ENCODE measurements around the gene RNF181. TPM values are rescaled to one million over a fixed set of nuclear protein-coding genes. Genes with fewer than 3 reads are reported as not detected.

The RNF181 gene
- total RNA-seq, 1 donor from 2014 or later, result 280 TPM

DNA sequence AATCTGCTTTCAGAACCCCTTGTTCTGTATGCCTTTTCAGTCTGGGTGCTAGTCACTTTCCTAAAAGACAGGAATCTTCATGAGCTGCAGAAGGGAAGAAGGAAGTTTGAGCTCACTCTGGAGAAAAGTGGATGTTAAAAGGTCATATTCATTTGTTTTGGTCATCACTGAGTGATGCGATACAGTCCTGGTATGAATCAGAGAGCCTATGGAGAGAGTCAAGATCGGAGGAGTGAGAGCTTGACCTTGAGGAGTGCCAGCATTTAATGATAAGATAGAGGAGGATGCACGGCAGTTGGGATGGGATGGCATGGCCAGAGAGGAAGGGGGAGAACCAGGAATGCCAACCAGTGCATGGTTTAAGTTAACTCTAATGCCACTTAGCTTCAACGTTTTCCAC lies 40.1 kb downstream of the RNF181 start:
- H3K4me3 ChIP-seq (ENCODE audit: low read depth, low read length), result no peak overlapping the region
- no peak for DNase-seq (ENCODE audit: low read depth)
- TF ChIP-seq, protein P1, sequence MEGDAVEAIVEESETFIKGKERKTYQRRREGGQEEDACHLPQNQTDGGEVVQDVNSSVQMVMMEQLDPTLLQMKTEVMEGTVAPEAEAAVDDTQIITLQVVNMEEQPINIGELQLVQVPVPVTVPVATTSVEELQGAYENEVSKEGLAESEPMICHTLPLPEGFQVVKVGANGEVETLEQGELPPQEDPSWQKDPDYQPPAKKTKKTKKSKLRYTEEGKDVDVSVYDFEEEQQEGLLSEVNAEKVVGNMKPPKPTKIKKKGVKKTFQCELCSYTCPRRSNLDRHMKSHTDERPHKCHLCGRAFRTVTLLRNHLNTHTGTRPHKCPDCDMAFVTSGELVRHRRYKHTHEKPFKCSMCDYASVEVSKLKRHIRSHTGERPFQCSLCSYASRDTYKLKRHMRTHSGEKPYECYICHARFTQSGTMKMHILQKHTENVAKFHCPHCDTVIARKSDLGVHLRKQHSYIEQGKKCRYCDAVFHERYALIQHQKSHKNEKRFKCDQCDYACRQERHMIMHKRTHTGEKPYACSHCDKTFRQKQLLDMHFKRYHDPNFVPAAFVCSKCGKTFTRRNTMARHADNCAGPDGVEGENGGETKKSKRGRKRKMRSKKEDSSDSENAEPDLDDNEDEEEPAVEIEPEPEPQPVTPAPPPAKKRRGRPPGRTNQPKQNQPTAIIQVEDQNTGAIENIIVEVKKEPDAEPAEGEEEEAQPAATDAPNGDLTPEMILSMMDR (conservative IDR thresholded peaks at IDR 0.05; ENCODE audit: low read depth, low read length), result no peak

DNA sequence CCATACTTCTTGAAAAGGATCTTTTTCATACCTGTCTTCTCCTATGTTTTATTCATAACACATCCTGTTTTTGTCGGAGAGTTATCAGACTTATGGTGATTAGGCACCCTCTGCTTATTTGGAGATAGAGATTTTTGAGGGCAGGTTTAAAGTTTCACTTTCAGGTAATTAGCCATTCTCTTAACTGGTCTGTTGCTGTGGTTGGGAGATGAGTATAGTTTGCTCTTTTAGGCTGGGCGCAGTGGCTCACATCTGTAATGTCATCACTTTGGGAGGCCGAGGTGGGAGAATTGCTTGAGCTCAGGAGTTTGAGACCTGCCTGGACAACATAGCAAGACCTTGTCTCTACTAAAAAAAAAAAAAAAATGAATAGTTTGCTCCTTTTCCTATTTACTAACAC lies 47.2 kb downstream of the RNF181 start:
- TF ChIP-seq, protein P1 (conservative IDR thresholded peaks at IDR 0.05; ENCODE audit: low read depth, low read length), result no peak
- DNase-seq (ENCODE audit: low read depth), result no peak
- no peak overlapping the region for H3K4me3 ChIP-seq (ENCODE audit: low read depth, low read length)

DNA sequence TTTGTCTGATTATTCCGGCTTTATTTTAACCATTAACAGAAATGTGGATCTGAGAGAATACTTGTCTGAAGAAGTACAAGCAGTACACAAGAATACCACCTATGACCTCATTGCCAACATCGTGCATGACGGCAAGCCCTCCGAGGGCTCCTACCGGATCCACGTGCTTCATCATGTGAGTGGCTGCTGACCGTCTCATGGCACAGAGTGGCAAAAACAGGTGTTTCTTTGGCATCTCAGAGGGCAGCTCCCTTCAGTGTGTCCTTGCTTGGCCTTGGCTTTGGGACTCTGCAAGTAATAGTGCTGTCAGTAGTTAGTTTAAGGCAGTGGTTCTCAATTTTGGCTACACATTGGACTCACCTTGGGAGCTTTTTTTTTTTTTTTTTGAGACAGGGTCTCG lies 49.4 kb downstream of the RNF181 start:
- TF ChIP-seq, protein P1 (conservative IDR thresholded peaks at IDR 0.05; ENCODE audit: low read depth, low read length), result no peak
- no peak overlapping the region for H3K4me3 ChIP-seq (ENCODE audit: low read depth, low read length)
- no peak for DNase-seq (ENCODE audit: low read depth)

DNA sequence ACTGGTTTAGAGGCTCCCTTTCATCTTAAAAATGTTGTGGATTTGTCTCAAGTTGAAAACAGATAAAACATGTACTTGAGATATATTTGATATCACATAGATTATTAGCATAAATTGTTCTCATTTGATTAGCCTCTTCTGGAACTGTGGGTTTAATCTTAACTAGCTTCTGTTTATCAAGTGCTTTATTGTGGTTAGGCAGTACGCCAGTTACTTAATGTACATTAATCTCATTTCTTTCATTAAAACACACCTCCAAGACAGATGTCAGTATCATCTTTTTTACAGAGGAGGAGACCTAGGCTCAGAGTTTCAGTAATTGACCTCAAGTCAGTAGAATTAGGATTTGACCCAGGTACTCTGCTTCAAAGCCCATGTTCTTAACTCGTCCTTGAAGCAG lies 50.6 kb downstream of the RNF181 start:
- no peak for DNase-seq (ENCODE audit: low read depth)
- TF ChIP-seq, protein P1 (conservative IDR thresholded peaks at IDR 0.05; ENCODE audit: low read depth, low read length), result no peak
- no peak overlapping the region for H3K4me3 ChIP-seq (ENCODE audit: low read depth, low read length)

Other genes starting within 250 kb of the RNF181 start
- gene RETSAT, start 241.2 kb upstream of the RNF181 start, total RNA-seq, result 26.3 and 29.1 TPM in 2 replicates
- 9.5 and 11.9 TPM in 2 replicates for gene ELMOD3, start 241.0 kb upstream of the RNF181 start, total RNA-seq
- 358 and 441 TPM in 2 replicates for gene CAPG, start 185.4 kb upstream of the RNF181 start, total RNA-seq
- not detected in 2 replicates for gene SH2D6, start 177.0 kb upstream of the RNF181 start, total RNA-seq
- 64.6 and 134 TPM in 2 replicates for gene MAT2A, start 56.6 kb upstream of the RNF181 start, total RNA-seq
- gene GGCX, start 34.3 kb upstream of the RNF181 start, total RNA-seq, result 35.1 and 58.2 TPM in 2 replicates
- gene VAMP8, start 18.2 kb upstream of the RNF181 start, total RNA-seq, result 86.5 and 152 TPM in 2 replicates
- gene VAMP5, start 11.3 kb upstream of the RNF181 start, total RNA-seq, result 25.0 and 28.9 TPM in 2 replicates
- 4.8 and 7.4 TPM in 2 replicates for gene TMEM150A, start 7.0 kb downstream of the RNF181 start, total RNA-seq
- 9.9 and 16.5 TPM in 2 replicates for gene C2orf68, start 16.3 kb downstream of the RNF181 start, total RNA-seq
- gene USP39, start 20.4 kb downstream of the RNF181 start, total RNA-seq, result 89.3 and 97.4 TPM in 2 replicates
- not detected in 2 replicates for gene SFTPB, start 72.5 kb downstream of the RNF181 start, total RNA-seq
- not detected in 2 replicates for gene GNLY, start 98.6 kb downstream of the RNF181 start, total RNA-seq
- 0.52 and 0.94 TPM in 2 replicates for gene ATOH8, start 158.2 kb downstream of the RNF181 start, total RNA-seq

Data from epithelial cell of proximal tubule (primary cell).